ENCODE measurements around the gene SOCS2.

The SOCS2 gene

DNA sequence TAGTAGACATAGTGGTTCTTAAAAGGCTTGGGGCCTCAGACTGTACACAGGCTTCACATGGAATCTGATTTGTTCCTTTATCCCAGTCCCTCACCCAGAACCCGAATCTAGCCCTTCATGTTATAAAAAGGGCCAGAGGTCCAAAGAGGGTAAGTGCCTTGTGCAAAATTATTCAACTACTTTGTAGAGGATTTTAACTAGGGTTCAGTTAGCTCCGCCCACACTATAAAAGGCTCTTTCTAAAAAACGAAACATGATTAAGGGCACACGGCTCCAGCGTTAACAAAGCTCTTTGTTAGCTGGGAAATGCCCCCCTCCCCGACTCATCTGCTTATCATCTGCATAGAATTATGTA, 3.2 kb upstream of the SOCS2 start:
- TF ChIP-seq, protein P1, sequence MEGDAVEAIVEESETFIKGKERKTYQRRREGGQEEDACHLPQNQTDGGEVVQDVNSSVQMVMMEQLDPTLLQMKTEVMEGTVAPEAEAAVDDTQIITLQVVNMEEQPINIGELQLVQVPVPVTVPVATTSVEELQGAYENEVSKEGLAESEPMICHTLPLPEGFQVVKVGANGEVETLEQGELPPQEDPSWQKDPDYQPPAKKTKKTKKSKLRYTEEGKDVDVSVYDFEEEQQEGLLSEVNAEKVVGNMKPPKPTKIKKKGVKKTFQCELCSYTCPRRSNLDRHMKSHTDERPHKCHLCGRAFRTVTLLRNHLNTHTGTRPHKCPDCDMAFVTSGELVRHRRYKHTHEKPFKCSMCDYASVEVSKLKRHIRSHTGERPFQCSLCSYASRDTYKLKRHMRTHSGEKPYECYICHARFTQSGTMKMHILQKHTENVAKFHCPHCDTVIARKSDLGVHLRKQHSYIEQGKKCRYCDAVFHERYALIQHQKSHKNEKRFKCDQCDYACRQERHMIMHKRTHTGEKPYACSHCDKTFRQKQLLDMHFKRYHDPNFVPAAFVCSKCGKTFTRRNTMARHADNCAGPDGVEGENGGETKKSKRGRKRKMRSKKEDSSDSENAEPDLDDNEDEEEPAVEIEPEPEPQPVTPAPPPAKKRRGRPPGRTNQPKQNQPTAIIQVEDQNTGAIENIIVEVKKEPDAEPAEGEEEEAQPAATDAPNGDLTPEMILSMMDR (conservative IDR thresholded peaks at IDR 0.05): no peak
- peak overlapping the region; percentile 77 for H3K27ac ChIP-seq

- H3K27ac ChIP-seq: peak overlapping the region; percentile 77
- TF ChIP-seq, protein P1 (conservative IDR thresholded peaks at IDR 0.05): peak; percentile 76
These were observed 2.6 kb upstream of the SOCS2 start for GRCh38 chr12:93569656-93570551.

GRCh38 chr12:93570552-93571364, 1.7 kb upstream of the SOCS2 start:
- H3K27ac ChIP-seq: peak overlapping the region; percentile 77
- TF ChIP-seq, protein P1 (conservative IDR thresholded peaks at IDR 0.05): no peak

DNA sequence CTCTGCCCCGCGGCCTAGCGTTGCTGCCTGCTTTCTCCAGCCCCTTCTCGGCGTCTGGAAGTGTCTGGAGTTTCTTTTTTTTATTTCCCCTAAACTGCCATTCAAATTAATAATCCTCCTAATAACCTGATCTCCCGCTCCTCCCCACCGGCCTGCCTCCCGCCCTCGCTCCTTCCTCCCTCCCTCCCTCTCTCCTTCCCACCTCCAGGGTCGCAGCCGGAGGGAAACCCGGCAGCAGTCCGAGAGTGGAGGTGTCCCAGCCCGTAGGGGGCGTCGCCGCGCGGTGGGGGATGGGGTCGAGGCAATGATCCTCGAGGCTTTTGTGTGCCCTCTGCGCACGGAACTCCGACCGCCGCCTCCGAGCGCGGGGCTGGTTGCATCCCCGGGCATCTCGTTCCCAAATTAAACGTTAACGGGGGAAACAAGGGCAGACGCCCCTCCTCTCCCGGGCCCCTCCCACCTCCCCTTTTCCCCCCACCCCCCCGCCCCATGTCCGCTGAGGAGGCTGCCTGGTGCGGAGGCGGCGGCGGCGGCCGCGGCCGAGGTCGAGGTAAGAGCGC, 1.0 kb upstream of the SOCS2 start:
- TF ChIP-seq, protein P1 (conservative IDR thresholded peaks at IDR 0.05): no peak
- H3K27ac ChIP-seq: peak overlapping the region; percentile 77

GRCh38 chr12:93572712-93573551, 457 bp downstream of the SOCS2 start:
- TF ChIP-seq, protein P1 (conservative IDR thresholded peaks at IDR 0.05): no peak

DNA sequence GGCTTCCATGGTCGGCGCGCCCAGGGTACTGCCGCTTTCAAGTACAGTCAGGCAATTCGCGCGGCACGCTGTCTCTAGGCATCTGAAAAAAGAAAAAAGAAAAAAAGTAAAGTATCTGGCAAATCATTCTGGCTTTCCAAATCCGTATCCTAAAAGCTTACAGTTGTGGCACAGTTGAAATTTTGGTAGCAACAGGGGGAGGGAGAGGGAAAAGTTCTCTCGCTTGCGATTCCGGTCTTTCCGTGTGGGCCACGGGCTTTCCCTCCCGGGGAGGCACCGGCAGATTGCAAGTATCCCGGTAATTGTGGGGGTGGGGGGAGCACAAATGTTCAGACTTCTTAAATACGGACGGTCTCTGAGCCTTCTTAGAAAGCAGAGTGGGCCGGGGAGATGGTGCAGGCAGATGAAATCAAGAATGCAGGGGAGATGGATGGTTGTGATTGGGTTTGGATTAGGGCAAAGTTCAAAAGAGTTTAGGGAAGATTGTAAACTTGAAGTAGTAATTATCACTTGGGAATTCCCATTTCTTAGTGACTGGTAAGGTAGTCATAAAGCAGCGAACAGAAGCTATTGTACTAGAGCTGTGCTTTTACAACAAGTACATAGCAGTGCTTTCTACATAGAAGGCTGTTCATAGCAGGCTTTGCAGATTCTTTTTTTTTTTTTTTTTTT, 1.2 kb downstream of the SOCS2 start:
- TF ChIP-seq, protein P1 (conservative IDR thresholded peaks at IDR 0.05): no peak
- peak overlapping the region; percentile 77; the same call in 1 of the 2 replicates for H3K27ac ChIP-seq

More at GRCh38 chr12:93572712-93573551, 457 bp downstream of the SOCS2 start:
- H3K27ac ChIP-seq: peak overlapping the region; percentile 77; the same call in 1 of the 2 replicates
